GM21381 (cell line): ENCODE results near the gene WWOX.

Experiments
- ATAC-seq: cut with Tn5 transposase; IDR thresholded peaks from one replicate; pipeline ENCODE4 v1.9.1; 2021; ENCODE audit warnings: mild to moderate bottlenecking, moderate library complexity; ENCODE audit not compliant: unreplicated experiment

WWOX gene

GRCh38 chr16:78326731-78327130 is 227.3 kb downstream of the WWOX start:
- no peak for ATAC-seq

DNA sequence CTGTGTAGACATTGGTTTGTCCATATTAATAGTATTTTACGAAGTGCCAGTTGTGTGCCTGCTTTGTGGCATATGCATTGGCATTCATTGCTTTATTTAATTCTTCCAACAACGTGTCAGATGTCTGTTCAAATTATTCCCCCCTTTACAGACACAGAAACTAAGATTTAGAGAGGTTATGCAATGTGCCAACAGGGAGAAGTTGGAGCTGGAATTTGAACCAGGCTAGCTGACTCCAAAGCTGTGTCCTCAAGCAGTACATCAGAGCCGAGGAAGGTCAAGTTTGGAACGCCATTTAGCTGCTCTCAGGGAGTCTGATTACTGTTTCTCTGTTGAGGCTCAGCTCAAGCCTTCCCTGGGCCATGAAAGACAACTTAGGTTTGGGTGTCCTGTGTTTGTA is 232.3 kb downstream of the WWOX start:
- ATAC-seq: no peak

DNA sequence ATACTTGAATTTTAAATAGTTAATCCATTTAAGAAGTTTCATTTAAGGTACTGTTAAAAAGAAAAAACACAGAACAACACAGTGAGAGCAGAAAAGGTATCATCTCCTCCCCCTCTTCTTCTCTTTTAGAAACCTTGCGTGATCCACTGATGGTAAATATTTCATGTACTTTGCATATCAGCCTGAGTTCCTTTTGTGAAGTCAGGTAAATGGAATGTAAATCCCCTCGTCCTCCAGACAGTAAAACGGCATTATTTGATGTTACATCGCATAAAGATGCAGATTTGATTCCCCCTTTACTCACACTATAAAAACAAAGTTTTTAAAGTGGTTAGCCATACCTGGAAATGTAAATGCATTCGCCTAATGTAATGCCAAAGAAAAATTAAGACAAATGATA is 234.4 kb downstream of the WWOX start:
- no peak for ATAC-seq

GRCh38 chr16:78340590-78340989 is 241.1 kb downstream of the WWOX start:
- no peak for ATAC-seq

DNA sequence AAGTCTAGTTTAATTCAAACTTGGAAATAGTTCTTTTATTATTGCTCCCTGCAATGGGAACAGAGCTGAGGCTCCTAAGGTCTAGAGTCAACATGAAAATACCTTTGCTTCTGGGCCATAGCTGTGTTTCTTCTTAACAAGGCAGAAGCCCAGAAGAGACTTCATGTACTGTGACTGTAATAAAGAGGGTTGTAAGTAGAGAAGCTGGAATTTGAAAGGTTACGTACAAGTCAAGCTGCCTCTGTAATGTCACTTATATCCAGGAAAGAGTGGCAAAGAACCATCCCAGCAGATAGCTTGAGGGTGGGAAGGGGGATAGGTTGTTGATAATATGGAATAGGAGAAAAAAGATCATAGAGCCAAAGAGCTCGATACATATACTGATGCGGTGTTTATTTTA is 248.6 kb downstream of the WWOX start:
- ATAC-seq: no peak

GRCh38 chr16:78348886-78349285 is 249.4 kb downstream of the WWOX start:
- ATAC-seq: no peak

DNA sequence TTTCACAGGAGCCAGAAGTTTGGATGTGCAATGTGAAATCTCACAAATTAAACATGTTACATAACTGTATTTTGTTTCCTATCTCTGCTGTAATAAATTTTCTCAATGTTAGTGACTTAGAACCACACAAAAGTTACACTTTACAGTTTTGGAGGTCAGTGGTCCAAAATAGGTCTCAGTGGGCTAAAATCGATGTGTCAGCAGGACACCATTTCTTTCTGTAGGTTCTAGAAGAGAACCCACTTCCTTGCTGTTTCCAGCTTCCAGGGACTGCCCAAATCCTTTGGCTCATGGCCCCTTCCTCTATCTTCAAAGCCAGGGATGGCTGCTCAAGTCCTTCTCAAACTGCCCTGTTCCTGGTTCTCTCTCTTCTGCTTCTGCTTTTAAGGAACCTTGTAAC is 252.7 kb downstream of the WWOX start:
- no peak for ATAC-seq

DNA sequence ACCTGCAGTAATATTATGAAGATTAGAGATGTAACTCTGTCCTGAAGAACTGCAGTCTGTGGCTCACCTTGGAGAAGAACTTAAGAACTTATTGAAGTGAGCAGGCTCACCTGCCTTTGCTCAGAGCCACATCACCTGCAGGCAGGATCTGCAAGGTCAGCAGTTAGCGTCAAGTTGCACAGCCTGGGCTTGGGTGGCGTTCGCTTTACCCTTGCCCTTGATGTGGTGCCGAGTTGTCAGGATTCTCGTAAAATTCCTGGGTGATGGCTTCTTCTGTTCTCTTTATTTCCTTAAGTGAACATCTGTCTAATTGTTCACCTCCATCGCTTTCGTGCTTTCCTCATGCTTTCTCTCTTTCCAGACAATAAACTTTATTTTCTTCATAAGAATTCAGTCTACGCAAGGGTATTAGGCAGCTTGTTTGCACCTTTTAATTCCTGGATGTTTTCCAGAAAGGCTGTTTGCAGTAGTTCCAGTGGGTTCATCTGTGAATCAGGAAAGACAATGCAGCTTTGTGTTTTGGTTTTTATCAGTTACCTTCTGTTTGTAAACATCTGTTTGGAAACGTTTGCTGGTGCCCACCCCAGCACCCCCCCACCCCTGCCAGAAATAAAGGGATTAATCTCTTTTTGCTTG is 254.3 kb downstream of the WWOX start:
- no peak for ATAC-seq

GRCh38 chr16:78362524-78363135 is 263.2 kb downstream of the WWOX start:
- ATAC-seq: no peak

DNA sequence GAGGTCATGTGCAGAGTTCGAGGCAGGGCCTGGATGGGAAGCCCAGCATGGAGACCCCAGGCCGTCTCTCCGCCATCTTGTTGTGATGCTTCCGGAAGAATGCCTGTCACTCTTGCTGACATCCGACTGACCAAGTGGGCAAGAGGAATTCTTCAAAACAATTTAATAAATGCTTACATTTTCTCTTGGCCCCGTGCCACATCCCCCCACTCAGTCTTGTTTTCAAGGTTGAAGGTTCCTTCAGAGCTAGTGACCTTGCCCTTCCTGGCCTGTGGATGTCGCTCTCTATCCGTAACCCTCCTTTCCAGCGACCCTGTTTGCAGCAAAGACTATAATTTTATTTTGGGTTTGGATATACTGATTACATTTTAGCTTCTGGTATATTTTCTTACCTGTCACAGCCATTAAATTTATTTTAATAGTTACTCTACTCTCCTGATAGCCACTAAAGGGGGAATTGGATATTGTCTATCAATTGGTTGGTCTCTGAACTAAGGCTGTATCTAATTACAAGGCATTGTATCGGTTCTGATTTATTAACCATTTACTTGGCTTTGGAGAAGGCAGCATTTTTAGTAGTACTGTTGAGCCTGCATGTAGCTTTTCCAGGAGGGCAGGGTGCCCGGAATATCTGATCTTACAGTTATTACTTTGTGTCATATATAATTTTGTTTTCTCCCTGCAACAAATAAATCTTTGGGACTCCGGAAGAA is 264.5 kb downstream of the WWOX start:
- ATAC-seq: no peak

- ATAC-seq: no peak
Observed at GRCh38 chr16:78364556-78364880, 265.1 kb downstream of the WWOX start.

DNA sequence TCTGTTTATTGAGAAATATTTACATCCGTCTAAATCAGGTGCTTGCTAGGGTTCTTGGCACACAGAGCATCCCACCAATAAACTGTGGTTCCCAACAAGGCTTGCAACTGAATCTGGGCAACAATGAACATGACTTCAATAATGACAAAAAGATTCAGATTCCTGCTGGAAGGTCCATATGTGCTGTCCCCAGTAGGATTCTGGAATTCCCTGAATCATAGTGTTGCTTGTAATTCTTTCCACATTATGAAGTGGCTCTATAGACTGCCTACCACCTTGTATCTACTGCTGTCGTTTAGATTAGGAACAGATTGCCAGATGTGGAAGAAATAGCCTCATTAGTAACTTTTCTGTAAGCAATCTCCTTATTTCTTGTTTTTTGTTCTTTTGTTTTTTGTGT is 265.9 kb downstream of the WWOX start:
- ATAC-seq: no peak

- ATAC-seq: no peak
Observed at GRCh38 chr16:78368121-78369102, 269.0 kb downstream of the WWOX start.

DNA sequence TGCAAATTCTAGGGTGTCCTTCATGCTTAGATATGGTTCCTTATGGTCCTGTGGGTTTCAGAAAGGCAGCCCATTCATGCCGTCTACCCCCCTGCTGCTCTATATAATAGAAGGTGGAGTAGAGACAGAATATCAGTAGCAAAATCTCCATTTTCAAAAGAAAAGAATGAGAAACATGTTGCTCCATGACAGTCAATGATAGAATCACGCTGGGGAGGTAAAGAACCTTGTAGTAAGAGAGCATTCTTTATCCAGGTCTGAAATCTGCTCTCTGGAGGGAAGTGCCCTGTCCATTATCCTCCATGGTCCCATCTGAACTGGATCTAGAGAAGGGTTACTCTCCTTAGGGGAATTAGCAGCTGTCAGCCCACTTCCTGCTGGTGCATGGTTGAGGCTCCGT is 272.8 kb downstream of the WWOX start:
- ATAC-seq: no peak

DNA sequence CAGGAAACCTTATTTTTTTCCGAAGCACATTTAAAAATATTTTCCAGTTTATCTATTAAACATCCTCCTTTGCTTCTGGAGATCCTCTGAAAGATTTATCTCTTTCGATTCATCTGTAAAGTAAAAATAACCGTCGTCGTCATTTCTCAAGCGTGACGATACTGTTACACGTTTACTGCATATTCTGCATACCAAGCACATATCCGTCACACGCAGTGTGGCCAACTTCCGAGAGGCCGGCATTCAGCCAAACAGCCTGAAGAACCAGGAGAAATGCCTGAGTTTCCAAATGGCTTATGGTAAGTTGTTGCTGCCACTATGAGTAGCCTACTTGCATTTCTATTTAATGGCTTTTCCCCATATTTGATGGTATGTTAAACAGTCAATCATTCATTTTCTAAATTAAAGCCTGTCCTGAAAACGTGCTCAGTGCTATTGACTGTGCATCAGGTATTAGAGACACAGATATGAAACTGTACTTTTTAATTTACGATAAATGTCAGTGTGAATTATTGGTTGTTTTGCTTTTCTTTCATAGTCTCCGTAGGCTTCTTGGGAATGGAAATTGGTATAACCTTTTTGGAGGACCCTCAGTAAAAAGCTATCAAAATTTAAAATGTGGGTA is 275.7 kb downstream of the WWOX start:
- ATAC-seq: no peak

GRCh38 chr16:78376452-78376851 is 277.0 kb downstream of the WWOX start:
- no peak for ATAC-seq

DNA sequence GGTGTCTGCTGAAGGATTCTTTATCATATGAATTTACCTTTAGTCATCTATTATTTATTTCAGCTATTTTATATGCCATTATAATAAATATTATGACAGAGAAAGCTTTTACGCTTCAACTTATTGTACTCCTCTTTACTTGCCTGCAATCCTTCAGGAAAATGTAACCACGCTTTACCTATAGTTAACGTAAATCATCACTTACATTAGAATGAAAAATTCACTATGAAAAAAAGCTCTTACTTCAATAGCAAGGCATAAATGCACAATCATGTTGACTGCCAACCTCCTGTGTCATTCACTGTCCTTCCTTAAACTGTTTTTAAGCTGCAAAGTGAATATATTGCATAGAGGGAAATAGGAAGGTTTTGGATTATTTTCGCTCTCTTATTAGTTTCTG is 277.9 kb downstream of the WWOX start:
- ATAC-seq: no peak

DNA sequence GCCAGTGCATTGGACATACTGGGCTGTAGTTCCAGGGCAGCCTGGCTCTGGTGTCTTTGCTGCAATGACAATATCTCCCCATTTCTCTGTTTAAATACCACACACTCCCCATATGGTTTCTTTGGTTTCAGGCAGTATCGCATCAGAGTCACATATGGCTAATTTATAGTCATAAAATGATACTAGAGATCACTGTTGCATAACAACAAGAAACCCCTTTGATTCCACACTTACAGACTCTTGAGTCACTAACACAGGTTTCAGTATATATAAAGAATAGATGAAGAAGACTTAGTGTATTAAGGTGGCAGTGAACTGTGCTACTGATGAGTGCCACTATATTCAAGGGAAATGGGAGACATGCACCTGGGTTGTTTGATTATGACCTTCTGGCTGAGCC is 281.6 kb downstream of the WWOX start:
- ATAC-seq: no peak

- ATAC-seq: no peak
Observed at GRCh38 chr16:78383118-78383517, 283.7 kb downstream of the WWOX start.

DNA sequence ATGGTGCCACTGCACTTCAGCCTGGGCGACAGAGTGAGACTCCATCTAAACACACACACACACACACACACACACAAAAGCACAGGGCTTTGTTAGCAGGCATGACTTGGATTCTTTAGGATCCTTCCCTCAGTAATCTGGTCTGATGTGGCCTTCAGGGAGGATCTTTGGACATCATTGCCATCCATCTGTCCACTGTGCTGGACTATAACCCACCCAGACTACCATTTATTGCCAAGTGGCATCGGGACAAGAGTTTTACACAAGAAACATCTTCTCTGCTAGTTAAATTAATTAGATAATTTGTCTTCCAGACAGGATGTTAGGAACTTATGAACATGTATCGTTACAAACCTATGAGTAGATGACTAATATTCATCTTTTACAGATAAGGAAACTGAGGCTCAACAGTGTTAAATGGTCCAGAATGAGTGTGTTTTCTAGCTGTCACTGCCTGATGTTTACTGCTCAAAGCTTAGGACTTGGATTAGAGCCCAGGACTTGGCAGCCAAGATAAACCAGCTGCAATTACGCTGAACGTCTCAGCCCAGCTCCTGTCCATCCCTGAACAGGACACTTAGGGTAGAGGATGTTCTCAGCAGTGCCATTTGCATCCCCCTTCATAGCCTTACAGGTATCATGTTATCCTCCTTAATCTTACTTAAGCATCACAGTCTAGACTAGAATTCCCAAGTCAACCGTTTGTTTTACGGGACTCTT is 285.8 kb downstream of the WWOX start:
- ATAC-seq: no peak
